Loucy (cell line): ENCODE data around the gene IL12RB1.

Source experiments
- CTCF ChIP-seq: fragments of 200-600 bp; sonication (generic); conservative IDR thresholded peaks from 2 replicates; pipeline ENCODE4 v1.5.1; 2014; ENCODE audit warnings: mild to moderate bottlenecking, antibody characterized with exemption, low read length
- EZH2phosphoT487 ChIP-seq: fragments of 200-600 bp; IDR thresholded peaks from 2 replicates; pipeline ENCODE4 v1.6.1; 2018; ENCODE audit warnings: antibody characterized with exemption, mild to moderate bottlenecking, moderate library complexity, borderline replicate concordance

- no peak for TF ChIP-seq CTCF
- TF ChIP-seq EZH2phosphoT487: no peak
Measured at GRCh38 chr19:18114483-18114882, 27.7 kb upstream of the IL12RB1 start.
